HG02938 (cell line): ENCODE measurements around the gene NCAM1.

Experiments
- ATAC-seq: cut with Tn5 transposase; IDR thresholded peaks from one replicate; pipeline ENCODE4 v1.9.1; 2021; ENCODE audit warnings: mild to moderate bottlenecking, moderate library complexity; ENCODE audit not compliant: unreplicated experiment

NCAM1 gene

GRCh38 chr11:113162592-113162962 lies 201.4 kb downstream of the NCAM1 start:
- no peak for ATAC-seq

- ATAC-seq, result no peak
Observed at GRCh38 chr11:113163291-113164030, 202.2 kb downstream of the NCAM1 start.

- ATAC-seq, result no peak
Observed at GRCh38 chr11:113166280-113166679, 205.1 kb downstream of the NCAM1 start.

- ATAC-seq, result no peak
Observed at GRCh38 chr11:113167599-113167998, 206.4 kb downstream of the NCAM1 start.

- ATAC-seq, result no peak
Observed at GRCh38 chr11:113168354-113169342, 207.4 kb downstream of the NCAM1 start.

GRCh38 chr11:113172382-113172951 lies 211.2 kb downstream of the NCAM1 start:
- ATAC-seq, result no peak

GRCh38 chr11:113173126-113173525 lies 211.9 kb downstream of the NCAM1 start:
- ATAC-seq, result no peak

- no peak for ATAC-seq
Observed at GRCh38 chr11:113174882-113175281, 213.7 kb downstream of the NCAM1 start.

- no peak for ATAC-seq
Observed at GRCh38 chr11:113176599-113177360, 215.6 kb downstream of the NCAM1 start.

- ATAC-seq, result no peak
Observed at GRCh38 chr11:113177671-113178070, 216.5 kb downstream of the NCAM1 start.

- ATAC-seq, result no peak
Observed at GRCh38 chr11:113178381-113179070, 217.3 kb downstream of the NCAM1 start.

GRCh38 chr11:113179181-113179704 lies 218.0 kb downstream of the NCAM1 start:
- ATAC-seq, result no peak

- ATAC-seq, result no peak
Observed at GRCh38 chr11:113181094-113181493, 219.9 kb downstream of the NCAM1 start.

GRCh38 chr11:113182288-113182687 lies 221.1 kb downstream of the NCAM1 start:
- ATAC-seq, result no peak

GRCh38 chr11:113184498-113184897 lies 223.3 kb downstream of the NCAM1 start:
- no peak for ATAC-seq

- ATAC-seq, result no peak
Observed at GRCh38 chr11:113188371-113188834, 227.2 kb downstream of the NCAM1 start.

GRCh38 chr11:113189909-113190667 lies 228.9 kb downstream of the NCAM1 start:
- ATAC-seq, result no peak

GRCh38 chr11:113192121-113192925 lies 231.1 kb downstream of the NCAM1 start:
- no peak for ATAC-seq
